ENCODE data around the gene WDCP.
"Not testable (repeated sequence)": the region's sequence is repeated elsewhere in the genome, so short reads cannot be mapped to it uniquely, and the experiment has no call there.

Gene WDCP

DNA sequence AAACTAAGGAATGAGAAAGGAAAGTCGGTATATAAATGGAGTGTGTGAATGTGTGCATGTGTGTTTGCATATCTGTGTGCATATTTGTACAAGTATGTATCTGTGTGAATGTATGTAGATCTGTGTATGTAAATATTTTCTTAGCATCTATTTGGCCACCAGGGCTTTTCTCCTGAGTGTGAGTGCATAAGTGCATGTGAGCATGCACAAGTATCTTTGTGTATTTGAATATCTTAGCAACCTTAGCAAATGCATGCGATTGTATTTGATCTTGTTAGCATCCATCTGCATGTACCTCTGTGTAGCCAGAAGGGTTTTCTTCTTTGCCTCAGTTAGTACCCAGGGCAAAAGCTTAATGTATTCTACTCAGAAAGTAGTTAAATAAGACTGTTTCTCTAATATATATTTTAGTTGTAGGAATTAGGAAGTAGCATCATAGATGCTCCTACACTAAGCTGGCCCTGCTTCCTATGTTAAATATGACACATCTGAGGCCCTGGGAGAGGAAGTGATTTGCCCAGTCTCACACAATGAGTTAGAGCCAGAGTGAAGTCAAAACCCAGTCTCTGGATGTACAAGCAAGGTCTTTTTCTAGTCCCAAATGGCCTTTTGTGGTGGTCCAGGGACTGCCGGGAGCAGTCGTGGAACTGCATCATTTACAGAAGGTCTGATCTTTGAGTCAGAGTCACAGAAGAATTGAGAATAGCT is 11.5 kb upstream of the WDCP start:
- no peak for DNase-seq

GRCh38 chr2:24055750-24056149 is 8.6 kb upstream of the WDCP start:
- no peak for DNase-seq

DNA sequence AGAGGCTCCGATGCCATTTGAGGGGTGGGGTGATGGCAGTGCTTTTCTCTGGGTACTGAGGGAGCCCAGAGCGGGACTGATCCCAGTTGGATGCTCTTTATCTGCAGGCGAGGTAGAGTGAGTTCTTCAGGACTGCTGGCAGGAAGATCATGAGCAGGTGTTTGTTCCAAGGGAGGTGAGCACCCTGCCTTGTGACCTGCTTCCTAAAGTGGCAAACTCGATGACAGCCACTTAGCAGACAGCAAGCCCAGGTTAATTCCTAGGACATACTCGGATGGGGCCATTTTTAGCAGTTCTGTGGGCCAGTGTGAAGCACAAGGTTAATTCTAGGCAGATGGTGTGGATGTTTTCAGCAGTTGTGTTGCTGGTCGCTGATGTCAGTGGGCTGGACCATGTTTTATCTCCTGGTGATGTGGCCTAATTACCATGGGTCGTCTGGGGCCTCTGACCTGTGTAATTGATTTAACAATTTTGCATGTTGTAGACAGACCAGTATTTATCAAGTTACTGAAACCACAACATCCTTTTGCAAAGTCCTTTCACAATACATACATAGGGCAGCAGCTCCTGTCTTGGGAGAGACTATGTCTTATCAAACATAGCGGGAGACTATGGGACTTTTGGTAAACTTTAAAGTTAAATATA is 7.3 kb upstream of the WDCP start:
- DNase-seq: no peak

GRCh38 chr2:24052951-24053350 is 5.8 kb upstream of the WDCP start:
- DNase-seq: no peak

DNA sequence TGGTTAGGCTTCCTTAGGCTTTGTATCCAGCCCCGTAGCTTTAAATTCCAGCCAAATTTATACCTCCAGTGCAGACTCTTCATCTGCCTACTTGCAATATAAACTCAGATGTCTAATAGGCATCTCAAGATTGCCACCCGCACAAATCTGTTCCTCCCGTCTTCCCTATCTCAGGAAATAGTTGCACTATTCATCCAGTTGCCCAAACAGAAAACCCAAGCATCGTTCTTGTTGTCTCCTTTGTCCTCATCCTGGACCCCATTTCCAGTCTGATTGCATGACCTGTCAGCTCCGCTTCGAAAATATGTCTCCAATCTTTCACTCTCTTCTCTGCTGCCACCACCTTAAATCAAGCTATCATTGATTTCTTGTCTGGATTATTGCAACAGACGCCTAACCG is 4.6 kb upstream of the WDCP start:
- no peak for DNase-seq

- DNase-seq: no peak
These were observed 3.1 kb upstream of the WDCP start for GRCh38 chr2:24050041-24050979.

GRCh38 chr2:24049485-24050021 is 2.4 kb upstream of the WDCP start, which contains the start of gene FKBP1B:
FKBP1B (plus strand) TSS chr2:24049741; CDS start chr2:24049850, 109 bp downstream.
- DNase-seq: no peak

DNA sequence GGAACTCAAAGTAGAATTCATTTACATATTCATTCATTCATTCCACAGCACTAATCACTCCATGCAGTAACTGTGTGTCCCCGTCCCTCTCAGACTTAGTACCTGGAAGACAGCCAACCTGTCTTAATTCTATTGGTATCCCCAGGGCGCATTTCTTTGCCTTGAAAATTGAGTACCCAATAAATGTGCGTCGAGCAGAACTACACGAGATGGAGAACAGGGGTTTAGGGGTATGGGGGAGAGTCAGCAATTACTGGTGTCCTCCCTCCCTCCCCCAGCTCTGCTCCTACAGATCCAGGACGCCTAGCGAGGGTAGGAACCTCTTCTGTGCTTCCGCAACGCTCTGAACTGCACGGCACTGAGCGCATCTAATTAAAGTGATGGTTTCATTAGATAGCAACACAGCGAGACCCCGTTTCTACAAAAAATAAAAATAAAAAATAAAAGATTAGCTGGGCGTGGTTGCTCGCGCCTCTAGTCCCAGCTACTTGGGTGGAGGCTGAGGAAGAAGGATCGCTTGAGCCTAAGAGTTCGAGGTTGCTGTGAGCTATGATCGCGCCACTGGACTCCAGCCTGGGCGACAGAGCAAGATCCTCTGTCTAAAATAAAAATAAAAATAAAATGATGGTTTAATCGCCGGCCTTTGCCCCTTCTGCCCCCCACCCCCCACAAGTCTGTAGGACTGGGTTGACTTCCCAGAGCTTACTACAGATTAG is 1.7 kb upstream of the WDCP start:
- DNase-seq: no peak

GRCh38 chr2:24047703-24048033 is 477 bp upstream of the WDCP start:
- no peak for DNase-seq

- DNase-seq: no peak
These were observed 627 bp downstream of the WDCP start for GRCh38 chr2:24046599-24046929.

GRCh38 chr2:24045511-24046508 is 1.4 kb downstream of the WDCP start:
- no peak for DNase-seq

DNA sequence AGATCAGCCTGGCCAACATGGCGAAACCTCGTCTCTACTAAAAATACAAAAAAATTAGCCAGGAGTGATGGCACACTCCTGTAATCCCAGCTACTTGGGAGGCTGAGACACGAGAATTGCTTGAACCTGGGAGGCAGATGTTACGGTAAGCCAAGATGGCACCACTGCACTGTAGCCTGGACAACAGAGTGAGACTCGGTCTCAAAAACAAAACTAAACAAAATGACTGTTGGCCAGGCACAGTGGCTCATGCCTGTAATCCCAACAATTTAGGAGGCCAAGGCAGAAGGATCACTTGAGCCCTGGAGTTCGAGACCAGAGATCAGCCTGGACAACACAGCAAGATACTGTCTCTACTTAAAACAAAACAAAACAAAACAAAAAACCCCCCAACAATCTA is 4.1 kb downstream of the WDCP start:
- not testable (repeated sequence) for DNase-seq

DNA sequence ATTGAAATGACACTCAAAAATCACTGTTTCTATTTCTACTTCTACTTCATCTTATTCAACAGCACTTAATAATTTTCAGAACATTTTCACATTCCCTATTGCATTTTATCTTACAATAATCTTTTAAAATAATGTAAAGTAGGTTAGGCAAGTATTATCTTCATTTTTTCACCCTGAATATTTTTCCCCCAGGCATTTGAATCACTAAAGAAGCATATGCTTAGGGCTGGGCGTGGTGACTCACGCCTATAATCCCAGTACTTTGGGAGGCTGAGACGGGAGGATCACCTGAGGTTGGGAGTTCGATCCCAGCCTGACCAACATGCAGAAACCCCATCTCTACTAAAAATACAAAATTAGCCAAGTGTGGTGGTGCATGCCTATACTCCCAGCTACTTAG is 6.7 kb downstream of the WDCP start:
- no peak for DNase-seq

- DNase-seq: no peak
These were observed 8.2 kb downstream of the WDCP start for GRCh38 chr2:24038786-24039499.

- DNase-seq: no peak
These were observed 21.0 kb downstream of the WDCP start for GRCh38 chr2:24026233-24026632.

GRCh38 chr2:24024996-24025663 is 22.1 kb downstream of the WDCP start:
- DNase-seq: no peak

GRCh38 chr2:24024018-24024417 is 23.2 kb downstream of the WDCP start:
- DNase-seq: no peak

- DNase-seq: no peak
These were observed 24.1 kb downstream of the WDCP start for GRCh38 chr2:24022975-24023575.

GRCh38 chr2:24022324-24022974 is 24.7 kb downstream of the WDCP start:
- no peak for DNase-seq

Measured in amniotic stem cell (primary cell).